Stimulated activated CD8-positive, alpha-beta memory T cell treated with anti-CD3 and anti-CD28 coated beads, Interleukin-12 subunit alpha, Interleukin-12 subunit beta, amount 100 ng/mL, for 24 hours (primary cell): ENCODE results near the gene FBXO47.

Experiments
- DNase-seq: peaks from one replicate; pipeline ENCODE4 v3.0.0-alpha.2; 2020; ENCODE audit errors: extremely low read depth

FBXO47 gene, protein sequence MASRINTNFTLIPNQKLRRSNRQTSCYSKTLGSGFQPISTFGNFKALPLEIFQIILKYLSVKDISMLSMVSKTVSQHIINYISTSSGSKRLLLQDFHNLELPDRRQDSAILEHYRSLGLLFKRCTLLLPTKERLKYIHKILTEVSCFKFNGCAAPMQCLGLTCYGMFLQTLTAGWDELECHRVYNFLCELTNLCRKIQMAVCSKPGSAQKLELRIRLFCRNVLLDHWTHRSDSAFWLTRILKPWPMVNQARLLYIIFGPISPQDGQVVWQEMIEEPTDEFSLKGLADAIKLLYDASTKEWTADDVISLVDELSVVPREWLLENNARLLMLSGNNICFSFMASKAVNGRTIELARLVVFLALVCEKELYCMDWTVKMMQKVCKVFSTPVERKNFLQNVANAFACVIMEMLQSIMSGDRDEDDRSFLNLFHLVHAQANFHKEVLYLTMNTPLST

GRCh38 chr17:38967290-38967738 is at the start of gene FBXO47:
FBXO47 (minus strand) TSS chr17:38967403; CDS start chr17:38963025, 4,378 bp downstream.
- DNase-seq: peak; percentile 68

GRCh38 chr17:39016193-39017153 is 49.3 kb upstream of the FBXO47 start:
- no peak for DNase-seq

DNA sequence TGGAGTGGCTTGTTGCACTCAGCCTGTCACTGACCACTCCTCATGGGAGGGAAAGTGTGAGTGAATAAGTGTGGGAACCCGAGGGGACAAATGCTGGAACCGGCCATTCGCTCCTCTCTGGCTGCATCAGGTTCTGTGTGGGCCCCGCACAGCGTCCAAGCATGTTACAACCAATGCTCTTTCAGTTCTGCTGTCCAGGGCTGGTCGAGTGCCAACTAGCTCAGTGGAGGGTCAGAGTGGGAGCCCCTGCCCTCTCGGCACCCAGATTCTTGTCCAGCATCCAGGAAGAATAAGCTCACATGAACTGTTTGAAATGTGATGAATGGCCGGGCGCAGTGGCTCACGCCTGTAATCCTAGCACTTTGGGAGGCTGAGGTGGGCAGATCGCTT is 48.3 kb upstream of the FBXO47 start:
- DNase-seq: no peak

DNA sequence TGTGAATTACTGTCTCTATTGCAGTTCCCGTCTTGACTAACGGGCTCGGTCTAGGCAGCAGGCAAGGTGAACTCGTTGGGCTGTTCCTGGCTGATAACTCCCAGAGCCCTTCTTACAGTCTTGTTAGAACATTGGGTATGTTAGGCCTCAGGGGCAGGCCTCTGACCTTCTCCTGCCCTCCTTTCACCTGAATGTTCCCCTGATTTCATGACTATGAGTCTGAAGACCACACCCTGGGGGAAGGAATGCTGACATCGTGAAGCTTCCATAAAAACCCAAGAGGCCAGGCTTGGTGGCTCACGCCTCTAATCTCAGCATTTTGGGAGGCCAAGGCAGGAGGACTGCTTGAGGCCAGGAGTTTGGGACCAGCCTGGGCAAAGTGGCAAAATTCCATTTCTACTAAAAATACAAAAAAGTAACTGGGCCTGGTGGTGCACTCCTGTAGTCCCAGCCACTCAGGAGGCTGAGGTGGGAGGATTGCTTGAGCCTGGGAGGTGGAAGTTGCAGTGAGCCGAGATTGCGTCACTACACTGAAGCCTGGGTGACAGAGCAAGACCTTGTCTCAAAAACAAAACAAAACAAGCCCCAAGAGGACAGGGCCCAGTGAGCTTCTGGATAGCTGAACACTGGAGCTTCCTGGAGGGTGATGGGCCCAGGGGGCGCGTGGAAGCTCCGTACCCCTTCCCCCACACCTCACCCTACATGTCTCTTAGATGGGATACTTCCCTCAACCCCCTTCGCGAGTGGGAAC is 47.8 kb upstream of the FBXO47 start:
- DNase-seq: no peak

DNA sequence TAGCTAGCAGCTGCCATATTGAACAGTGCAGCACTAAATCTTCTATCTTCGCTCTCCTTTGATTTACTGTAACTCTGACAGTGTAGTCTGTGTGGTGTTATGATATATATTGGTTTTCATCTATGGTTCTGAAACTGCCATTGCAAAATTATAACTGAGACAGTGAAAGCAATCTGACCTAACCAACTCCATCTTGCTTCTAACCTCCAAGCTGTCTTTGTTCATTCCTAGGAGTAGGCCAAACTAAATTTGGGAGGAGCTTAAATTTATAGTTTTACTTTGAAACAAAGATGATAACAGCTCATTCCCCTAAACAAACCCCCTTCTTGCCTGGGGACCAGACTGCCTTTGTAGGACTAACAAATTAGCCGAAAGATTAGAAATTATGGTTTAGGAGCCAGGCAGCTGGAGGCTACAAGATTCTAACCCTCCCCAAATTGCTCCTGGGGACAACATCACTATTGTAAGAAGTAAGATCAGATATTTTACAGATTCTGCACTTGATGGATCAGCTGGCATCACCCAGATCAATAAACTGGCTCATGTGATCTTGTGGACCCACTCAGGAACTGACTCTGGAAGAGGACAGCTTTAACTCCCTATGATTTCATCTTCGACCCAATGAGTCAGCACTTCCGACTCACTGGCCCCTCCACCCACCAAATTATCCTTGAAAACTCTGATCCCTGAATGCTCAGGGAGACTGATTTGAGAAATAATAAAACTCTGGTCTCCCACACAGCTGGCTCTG is 47.0 kb upstream of the FBXO47 start:
- no peak for DNase-seq

GRCh38 chr17:39012725-39013124 is 45.5 kb upstream of the FBXO47 start:
- no peak for DNase-seq

DNA sequence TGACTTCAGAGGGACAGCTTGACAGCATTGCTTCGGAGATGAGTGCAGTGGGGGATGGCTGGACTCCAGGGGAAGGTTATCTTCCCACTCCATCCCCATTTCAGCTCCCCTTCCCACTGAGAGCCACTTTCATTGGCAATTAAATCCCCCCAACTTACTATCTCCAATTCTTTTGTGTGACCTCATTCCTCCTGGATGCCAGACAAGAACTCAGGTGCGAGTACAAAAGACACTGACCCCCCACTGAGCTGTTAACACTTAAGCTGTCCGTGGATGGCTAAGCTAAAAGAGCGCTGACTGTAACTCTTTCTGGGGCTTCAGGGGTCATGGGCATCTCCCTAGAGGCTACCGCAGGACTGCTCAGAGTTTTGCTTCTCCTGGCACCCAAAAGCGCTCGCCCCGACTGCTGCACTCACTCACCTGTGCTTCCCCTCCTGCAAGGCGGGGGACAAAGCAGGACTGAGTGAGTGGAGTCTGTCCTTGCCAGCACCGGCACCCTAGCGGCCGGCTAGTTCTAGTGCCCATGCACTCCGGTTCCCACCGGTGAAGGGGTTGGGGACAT is 44.8 kb upstream of the FBXO47 start:
- no peak for DNase-seq

- DNase-seq: no peak
Measured at GRCh38 chr17:39009581-39010001, 42.4 kb upstream of the FBXO47 start.

DNA sequence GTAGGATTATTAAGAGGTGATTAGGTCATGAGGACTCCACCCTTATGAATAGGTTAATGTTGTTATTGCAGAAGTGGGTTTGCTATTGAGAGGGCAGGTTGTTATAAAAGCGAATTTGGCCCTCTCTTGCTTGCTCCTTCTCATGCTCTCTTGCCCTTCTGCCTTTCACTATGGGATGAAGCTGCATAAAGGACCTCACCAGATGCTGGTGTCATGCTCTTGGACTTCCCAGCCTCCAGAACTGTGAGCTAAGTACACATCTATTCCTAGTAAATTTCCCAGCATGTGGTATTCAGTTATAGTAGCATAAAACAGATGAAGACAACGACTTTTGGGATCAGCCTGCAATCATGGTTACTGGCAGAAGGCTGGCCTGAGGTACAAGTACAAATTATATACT is 41.4 kb upstream of the FBXO47 start:
- no peak for DNase-seq

DNA sequence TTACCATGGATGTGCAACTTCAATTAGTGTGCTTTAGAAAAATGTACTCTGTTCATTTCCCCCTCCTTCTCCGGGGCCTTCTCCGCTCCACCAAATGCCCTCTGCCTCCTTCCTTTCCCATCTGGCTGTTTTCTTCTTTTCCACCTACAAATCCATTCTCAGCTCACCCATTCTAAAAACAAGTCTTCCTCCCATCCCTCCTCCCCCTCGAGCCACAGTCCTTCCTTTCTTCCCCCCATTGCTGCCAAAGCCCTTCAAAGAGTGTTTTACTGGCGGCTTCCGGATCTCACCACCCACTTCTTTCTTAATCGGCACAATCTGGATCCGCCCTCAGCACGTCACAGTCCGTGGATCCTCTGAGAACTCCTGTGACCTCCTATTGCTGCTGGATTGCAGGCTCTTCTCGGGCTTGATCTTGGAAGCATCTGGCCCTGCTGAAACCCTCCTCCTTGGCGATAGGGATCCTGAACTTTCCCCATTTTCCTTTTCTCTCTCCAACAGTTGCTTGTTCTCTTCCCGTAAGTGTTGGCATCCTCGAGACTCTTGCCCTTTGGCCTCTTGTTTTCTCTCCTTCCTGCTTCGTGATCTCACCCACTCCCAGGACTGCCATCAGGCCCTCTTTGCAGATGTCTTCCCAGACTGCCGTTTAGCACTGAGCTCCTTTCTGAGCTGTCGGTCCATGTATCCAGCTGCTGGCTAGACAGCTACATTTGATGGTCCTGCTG is 36.0 kb upstream of the FBXO47 start:
- no peak for DNase-seq

GRCh38 chr17:39001703-39002637 is 34.8 kb upstream of the FBXO47 start:
- no peak for DNase-seq

- DNase-seq: no peak
Measured at GRCh38 chr17:39000021-39000601, 32.9 kb upstream of the FBXO47 start.

DNA sequence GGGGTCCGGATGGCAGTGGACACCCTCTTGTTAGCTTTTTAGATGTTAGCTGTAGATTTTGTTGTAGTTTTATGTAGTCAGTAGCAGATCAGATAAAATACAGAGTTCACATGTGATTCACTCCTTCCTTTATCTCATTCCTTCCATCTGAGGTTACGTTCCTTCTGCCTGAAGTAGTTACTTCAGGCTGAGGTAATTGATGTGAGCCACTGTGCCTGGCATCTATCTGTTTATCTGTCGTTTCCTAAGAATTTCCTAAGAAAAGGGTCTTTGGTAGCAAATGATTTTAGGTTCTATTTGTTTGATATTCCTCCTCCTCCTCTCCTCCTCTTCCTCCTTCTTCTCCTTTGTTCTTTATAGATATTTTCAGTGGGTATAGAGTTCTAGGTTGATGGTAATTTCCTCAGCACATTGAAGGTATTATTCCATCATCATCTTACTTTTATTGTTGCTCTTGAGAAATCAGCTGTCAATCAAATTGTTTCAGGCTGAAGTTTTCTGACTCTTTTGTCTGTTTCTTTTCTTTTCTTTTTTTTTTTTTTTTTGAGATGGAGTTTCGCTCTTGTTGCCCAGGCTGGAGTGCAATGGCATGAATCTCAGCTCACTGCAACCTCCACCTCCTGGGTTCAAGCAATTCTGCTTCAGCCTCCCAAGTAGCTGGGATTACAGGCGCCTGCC is 29.6 kb upstream of the FBXO47 start:
- no peak for DNase-seq

GRCh38 chr17:38994026-38994425 is 26.8 kb upstream of the FBXO47 start:
- no peak for DNase-seq

GRCh38 chr17:38984666-38985065 is 17.5 kb upstream of the FBXO47 start:
- DNase-seq: no peak

- DNase-seq: no peak
Measured at GRCh38 chr17:38982858-38983746, 15.9 kb upstream of the FBXO47 start.

DNA sequence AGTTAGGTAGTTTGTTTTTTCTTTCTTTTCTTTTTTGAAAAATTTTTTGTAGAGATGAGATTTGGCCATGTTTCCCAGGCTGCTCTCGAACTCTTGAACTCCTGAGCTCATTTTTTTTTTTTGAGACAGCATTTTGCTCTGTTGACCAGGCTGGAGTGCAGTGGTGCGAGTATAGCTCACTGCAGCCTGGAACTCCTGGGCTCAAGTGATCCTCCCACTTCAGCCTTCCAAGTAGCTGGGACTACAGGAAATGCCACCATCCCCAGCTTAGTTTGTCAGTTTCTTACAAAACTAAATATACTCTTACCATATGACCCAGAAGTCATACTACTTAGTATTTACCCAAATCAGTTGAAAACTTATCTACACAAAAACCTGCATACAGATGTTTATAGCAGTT is 14.4 kb upstream of the FBXO47 start:
- DNase-seq: no peak
